DMS79 (cell line): ENCODE results near the gene MTMR11.
"Not testable (repeated sequence)": the region's sequence is repeated elsewhere in the genome, so short reads cannot be mapped to it uniquely, and the experiment has no call there.

ENCODE experiments used
- DNase-seq: peaks from one replicate; lab custom pipeline; 2025; lab: John Stamatoyannopoulos, UW

MTMR11 gene

DNA sequence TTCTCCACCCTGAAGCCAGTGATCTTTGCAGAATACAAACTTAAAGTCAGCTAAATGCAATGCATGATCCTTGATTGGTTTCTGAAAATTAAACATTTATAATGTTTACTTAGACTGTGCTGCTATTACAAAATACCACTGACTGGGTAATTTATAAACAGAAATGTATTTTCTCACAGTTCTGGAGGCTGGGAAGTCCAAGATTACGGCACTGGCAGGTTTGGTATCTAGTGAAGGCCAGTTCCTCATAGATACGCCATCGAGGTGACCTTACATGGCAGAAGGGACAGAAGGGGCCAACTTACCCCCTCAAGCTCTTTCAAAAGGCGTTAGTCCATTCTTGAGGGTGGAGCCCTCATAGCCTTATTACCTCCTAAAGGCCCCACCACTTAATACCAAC, 40.1 kb downstream of the MTMR11 start:
- DNase-seq = no peak

- no peak for DNase-seq
These were observed 47.7 kb downstream of the MTMR11 start for GRCh38 chr1:149888999-149889289.

DNA sequence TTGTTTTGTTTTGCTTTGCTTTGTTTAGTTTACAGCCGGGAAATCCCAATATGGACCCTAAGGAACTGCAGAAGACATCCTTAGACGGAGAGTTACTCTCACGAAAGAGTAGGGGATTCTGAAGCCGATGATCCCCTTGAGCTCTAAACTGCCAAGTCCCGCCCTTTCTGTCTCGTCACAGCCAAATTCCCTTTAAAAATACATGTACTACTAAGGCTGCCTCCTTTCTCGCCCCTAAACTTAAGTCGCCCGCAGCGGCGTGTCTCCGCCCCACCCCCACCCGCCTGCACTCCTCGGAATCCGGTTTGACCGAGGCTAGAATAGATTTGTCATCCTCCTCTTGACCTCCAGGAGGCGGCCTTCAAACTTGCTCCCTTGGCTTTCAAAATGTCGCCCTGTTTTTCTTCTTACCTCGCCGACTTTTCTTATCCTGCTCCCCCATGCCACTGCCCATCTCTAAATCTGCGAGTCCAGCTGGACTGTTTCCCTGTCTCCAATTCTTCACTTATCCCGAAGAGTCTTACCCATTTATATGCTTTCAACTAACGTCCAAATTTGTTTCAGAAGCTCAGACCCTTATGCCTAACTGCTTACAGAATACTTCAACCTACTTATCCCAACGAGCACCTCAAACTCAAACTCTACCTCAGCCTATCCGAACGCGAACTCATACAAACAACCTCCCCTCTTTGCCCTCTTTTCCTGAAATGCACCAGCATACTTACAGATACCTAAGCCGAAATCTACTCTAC, 48.3 kb downstream of the MTMR11 start:
- DNase-seq = peak; percentile 88

GRCh38 chr1:149887456-149888246, 49.0 kb downstream of the MTMR11 start:
- peak; percentile 97 for DNase-seq

DNA sequence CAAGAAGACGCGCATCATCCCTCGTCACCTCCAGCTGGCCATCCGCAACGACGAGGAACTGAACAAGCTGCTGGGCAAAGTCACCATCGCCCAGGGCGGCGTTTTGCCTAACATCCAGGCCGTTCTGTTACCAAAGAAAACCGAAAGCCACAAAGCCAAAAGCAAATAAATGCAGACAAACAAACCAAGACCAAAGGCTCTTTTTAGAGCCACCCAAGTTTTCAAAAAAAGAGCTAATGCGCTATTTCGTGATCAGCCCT, 49.6 kb downstream of the MTMR11 start:
- not testable (repeated sequence) for DNase-seq

DNA sequence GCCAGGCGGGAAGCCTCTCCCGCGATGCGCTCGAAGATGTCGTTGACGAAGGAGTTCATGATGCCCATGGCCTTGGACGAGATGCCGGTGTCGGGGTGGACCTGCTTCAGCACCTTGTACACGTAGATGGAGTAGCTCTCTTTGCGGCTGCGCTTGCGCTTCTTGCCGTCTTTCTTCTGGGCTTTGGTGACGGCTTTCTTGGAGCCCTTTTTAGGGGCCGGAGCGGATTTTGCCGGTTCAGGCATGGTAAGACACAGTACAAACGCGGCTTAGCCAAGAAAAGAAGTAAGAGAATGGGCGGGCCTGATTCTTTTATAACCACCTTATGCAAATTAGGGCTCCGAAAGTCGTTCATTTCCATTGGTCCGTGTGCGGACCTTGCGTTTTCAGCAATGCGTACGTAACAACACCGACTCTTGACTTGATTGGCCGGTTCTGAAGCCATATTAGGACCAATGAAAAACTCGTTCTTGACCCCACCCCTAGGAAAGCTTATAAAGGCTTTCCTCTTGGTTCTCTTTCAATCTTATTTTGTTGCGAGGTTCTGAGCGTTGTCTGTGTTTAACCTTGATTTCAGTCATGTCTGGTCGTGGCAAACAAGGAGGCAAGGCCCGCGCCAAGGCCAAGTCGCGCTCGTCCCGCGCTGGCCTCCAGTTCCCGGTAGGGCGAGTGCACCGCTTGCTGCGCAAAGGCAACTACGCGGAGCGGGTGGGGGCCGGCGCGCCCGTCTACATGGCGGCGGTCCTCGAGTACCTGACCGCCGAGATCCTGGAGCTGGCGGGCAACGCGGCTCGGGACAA, 50.1 kb downstream of the MTMR11 start:
- peak; percentile 98 for DNase-seq

- not testable (repeated sequence) for DNase-seq
These were observed 50.6 kb downstream of the MTMR11 start for GRCh38 chr1:149886121-149886395.

DNA sequence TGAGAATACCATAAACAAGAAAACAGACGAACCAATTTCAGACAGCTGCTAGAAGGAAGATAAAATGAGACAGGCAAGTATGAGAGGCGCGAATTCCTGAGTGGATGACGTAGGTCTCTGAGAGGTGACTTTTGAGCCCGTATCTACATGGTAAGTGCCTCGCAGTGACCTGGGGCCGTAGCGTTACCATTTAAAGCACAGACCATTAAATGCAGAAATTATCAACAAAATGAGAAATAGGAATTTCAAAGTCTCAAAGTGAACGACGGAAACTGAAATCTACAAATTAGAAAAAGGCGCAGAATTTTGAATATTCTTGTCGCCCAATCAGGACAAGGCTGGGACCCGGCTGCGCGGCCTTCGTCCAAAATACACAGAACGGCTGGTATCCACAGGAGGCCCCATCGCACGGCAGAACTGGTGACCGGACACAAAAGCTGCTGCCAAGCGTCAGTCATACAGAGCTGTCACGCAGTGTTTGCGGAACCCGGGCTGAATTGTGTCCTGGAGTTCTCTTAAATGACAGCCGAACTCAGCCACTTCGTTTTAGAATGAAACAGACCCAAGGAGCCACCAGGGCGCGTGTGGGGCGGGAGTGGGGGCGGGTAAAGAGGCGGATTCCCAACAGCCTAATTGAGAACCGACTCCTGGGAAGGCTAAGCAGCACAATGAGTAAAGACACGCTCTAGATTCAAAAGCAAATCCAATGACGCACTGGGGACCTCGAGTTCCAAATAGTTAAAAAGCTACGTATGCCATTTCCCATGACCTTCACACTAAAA, 51.1 kb downstream of the MTMR11 start:
- DNase-seq = peak; percentile 79

DNA sequence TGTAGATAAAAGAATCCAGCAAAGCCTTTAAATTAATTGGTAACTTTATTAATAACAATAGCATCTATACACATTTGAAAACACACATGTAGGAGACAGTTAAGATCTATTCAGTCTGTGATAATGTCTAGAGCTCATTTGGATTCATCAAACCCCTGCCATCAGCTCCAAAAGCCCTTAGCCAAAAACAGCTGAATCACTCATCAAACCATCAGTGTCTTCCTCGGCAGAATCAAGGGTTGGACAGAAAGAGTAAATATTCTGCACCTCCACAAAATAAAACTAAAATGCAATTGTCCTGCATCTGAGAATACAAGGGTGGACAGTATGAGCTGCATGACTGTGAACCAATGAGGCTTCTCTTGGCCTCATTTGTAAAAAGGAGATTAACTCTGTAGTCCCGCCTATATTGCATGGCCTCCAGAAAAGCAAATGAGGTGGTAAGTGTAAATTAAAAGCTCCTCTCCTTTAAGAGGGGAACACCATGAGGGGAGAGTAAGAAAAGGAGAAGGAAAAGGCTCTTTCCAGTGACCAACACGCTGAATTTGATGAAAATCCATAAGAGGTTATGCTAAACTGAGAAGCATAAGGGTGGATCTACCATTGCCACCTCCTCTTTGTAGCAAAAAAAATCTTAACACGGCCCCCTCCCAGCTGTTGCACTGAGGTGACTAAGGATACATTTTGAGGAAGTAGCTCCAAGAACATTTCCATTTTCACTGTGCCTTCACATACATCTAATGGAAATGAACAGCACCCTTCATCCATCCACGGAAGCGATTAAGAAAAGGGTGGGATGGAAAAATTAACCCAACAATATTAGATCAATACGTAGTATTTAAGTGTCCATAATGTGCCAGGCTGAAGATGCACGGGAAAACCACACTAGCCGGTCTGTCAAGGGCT, 52.0 kb downstream of the MTMR11 start:
- peak; percentile 64 for DNase-seq

DNA sequence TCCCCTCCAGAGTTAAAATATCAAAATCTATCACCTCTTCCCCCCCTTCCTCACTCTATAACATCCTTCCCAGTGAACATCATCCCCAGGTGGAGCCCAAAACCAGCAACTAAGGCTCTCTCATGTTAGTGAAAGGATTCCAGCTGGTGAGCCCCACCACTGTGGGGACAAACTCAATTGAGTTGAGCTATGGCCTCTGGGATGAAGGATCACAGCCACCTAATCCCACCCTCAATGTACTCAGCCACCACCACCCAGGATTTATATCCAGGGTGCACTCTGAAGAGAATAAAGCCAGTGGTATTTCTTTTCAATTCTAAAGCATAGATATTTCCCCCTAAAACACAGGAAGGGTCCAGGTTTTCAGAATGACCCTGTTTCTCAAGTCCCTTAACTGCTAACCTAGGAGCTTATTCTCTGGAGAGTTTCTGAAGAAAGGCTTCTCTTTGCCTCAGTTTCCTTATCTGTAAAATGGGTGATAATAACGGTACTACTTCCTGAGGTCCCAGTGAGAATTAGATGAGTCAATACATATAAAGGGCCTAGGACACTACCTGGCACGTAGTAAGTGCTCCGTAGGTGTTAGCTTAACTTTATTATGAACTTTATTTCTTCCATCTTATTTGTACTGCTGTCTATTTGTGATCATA, 53.0 kb downstream of the MTMR11 start:
- DNase-seq = no peak

GRCh38 chr1:149881876-149882275, 54.8 kb downstream of the MTMR11 start:
- DNase-seq = no peak

GRCh38 chr1:149879556-149879955, 57.1 kb downstream of the MTMR11 start:
- DNase-seq = no peak
